Measurements from ENCODE around the gene GSX2.

Gene GSX2

GRCh38 chr4:54140287-54140686 lies 40.3 kb downstream of the GSX2 start:
- TF ChIP-seq CTCF (IDR thresholded peaks at IDR 0.05; ENCODE audit: low read depth, low read length, missing control alignments): no peak
- H3K4me3 ChIP-seq (ENCODE audit: low read depth, low read length): no peak overlapping the region
- DNase-seq (ENCODE audit: low read depth): no peak
- in situ Hi-C loops (cut with HindIII; ENCODE audit: low sequenced_read_pairs): no loop called here

- in situ Hi-C loops (cut with HindIII; ENCODE audit: low sequenced_read_pairs): no loop called here
- no peak overlapping the region for H3K4me3 ChIP-seq (ENCODE audit: low read depth, low read length)
- no peak for DNase-seq (ENCODE audit: low read depth)
- no peak for TF ChIP-seq CTCF (IDR thresholded peaks at IDR 0.05; ENCODE audit: low read depth, low read length, missing control alignments)
Measured at GRCh38 chr4:54144199-54144598, 44.2 kb downstream of the GSX2 start.

GRCh38 chr4:54144661-54145171 lies 44.8 kb downstream of the GSX2 start:
- peak; percentile 24 for DNase-seq (ENCODE audit: low read depth)
- in situ Hi-C loops (cut with HindIII; ENCODE audit: low sequenced_read_pairs): no loop called here
- no peak for TF ChIP-seq CTCF (IDR thresholded peaks at IDR 0.05; ENCODE audit: low read depth, low read length, missing control alignments)
- H3K4me3 ChIP-seq (ENCODE audit: low read depth, low read length): no peak overlapping the region

- H3K4me3 ChIP-seq (ENCODE audit: low read depth, low read length): no peak overlapping the region
- no peak for DNase-seq (ENCODE audit: low read depth)
- no peak for TF ChIP-seq CTCF (IDR thresholded peaks at IDR 0.05; ENCODE audit: low read depth, low read length, missing control alignments)
- in situ Hi-C loops (cut with HindIII; ENCODE audit: low sequenced_read_pairs): no loop called here
Measured at GRCh38 chr4:54146139-54146538, 46.2 kb downstream of the GSX2 start.

- DNase-seq (ENCODE audit: low read depth): no peak
- in situ Hi-C loops (cut with HindIII; ENCODE audit: low sequenced_read_pairs): no loop called here
- no peak overlapping the region for H3K4me3 ChIP-seq (ENCODE audit: low read depth, low read length)
Measured at GRCh38 chr4:54149323-54149722, 49.4 kb downstream of the GSX2 start.

More at GRCh38 chr4:54149323-54149722, 49.4 kb downstream of the GSX2 start:
- no peak for TF ChIP-seq CTCF (IDR thresholded peaks at IDR 0.05; ENCODE audit: low read depth, low read length, missing control alignments)
